Activated T-cell treated with anti-CD3 and anti-CD28 coated beads, Interleukin-2, amount 50 U/mL, for 24 hours (primary cell): ENCODE measurements around the gene LRP8.

ENCODE experiments used
- DNase-seq: peaks from one replicate; pipeline ENCODE4 v3.0.0-alpha.2; 2020
- H3K27ac Mint-ChIP-seq: 2 replicates; pipeline ENCODE4 v1.8.0; 2020; ENCODE audit warnings: mild to moderate bottlenecking, mixed read lengths
- H3K27me3 Mint-ChIP-seq: 2 replicates; pipeline ENCODE4 v1.8.0; 2020; ENCODE audit warnings: mixed read lengths
- H3K36me3 Mint-ChIP-seq: 2 replicates; pipeline ENCODE4 v1.8.0; 2020; ENCODE audit warnings: low read depth, mixed read lengths
- H3K4me1 Mint-ChIP-seq: 2 replicates; pipeline ENCODE4 v1.8.0; 2020; ENCODE audit warnings: low read depth, mixed read lengths
- H3K4me3 Mint-ChIP-seq: 2 replicates; pipeline ENCODE4 v1.8.0; 2020; ENCODE audit warnings: mild to moderate bottlenecking, moderate library complexity, mixed read lengths
- H3K9me3 Mint-ChIP-seq: 2 replicates; pipeline ENCODE4 v1.8.0; 2020; ENCODE audit warnings: mixed read lengths

LRP8 gene

DNA sequence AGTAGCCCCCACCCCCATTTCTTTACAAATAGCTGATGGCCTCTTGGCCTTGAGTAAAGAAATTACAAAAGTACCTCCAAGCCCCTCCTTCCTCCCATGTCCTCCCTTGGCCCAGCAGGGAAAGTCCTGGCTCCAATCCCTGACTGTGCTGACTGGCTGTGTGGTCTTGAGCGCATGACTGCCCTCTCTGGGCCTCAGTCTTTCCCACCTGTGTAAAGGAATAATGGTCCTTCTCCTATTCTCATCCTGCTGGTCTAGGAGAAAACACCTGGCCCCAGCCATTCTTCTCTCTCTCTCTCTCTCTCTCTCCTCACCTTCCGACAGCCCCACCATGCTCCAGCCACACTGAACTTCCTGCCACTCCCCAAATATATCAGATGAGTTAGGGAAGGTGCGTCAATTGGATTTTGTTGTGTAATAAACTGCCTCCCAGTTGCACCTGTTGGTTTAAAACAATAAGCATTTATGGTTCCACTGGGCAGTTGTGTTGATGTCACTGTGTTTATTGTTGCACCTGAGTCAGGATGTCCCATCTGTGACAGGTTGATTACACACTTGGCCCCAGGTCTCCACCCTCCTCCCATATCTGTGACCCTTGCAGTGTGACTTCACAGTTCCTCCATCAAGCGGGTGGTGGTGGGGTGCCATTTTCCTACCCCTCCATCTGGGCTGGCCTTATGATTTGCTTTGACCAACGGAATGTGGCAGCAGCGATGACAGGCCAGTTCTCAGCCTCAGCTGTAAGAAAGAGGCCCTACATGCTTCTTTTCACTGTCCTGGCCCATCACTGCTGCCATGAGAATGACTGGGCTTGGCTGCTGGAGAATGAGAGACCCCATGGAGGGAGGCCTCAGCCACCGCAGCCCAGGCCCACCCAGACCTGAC is 22.3 kb upstream of the LRP8 start:
- H3K9me3 Mint-ChIP-seq, result no peaks in the 10 kb centered on the region
- no peak overlapping the region for H3K4me3 Mint-ChIP-seq
- no peaks in the 10 kb centered on the region for H3K36me3 Mint-ChIP-seq
- H3K27me3 Mint-ChIP-seq, result no peaks in the 10 kb centered on the region
- peak; percentile 6 for DNase-seq
- H3K27ac Mint-ChIP-seq, result no peak overlapping the region
- H3K4me1 Mint-ChIP-seq, result no peaks in the 10 kb centered on the region

DNA sequence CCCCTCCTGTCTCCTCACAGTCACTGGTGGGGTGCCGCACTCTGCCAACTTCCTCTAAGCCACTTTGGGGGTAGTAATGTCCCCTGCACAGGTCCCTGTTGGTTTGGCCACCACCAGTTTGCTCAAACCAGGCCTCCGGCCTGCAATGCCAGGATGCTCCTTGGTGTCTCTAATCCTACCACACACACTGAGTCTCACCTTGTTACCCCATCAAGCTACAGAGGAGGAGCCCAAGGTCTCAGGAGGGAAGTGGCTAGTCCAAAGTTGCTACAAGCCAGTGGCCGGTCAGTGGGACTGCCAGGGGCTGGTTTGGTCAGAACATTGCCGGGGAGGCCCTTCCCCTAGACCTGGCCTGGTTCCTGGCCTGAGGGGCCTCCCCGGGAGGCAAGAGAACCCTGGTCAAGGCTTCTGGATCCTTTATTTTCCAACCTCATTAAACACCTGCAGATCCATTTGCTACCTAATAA is 21.5 kb upstream of the LRP8 start:
- peak; percentile 15 for DNase-seq
- Mint-ChIP-seq H3K9me3 (no peaks in the 10 kb centered on the region), H3K27ac (no peak overlapping the region), H3K27me3 (no peaks in the 10 kb centered on the region), H3K4me3 (no peak overlapping the region), H3K36me3 (no peaks in the 10 kb centered on the region), H3K4me1 (no peaks in the 10 kb centered on the region)

GRCh38 chr1:53348486-53349368 is 20.9 kb upstream of the LRP8 start:
- DNase-seq, result peak; percentile 16
- H3K9me3 Mint-ChIP-seq, result no peaks in the 10 kb centered on the region
- no peaks in the 10 kb centered on the region for H3K4me1 Mint-ChIP-seq
- H3K27me3 Mint-ChIP-seq, result no peaks in the 10 kb centered on the region
- no peak overlapping the region for H3K27ac Mint-ChIP-seq
- H3K4me3 Mint-ChIP-seq, result no peak overlapping the region
- no peaks in the 10 kb centered on the region for H3K36me3 Mint-ChIP-seq

DNA sequence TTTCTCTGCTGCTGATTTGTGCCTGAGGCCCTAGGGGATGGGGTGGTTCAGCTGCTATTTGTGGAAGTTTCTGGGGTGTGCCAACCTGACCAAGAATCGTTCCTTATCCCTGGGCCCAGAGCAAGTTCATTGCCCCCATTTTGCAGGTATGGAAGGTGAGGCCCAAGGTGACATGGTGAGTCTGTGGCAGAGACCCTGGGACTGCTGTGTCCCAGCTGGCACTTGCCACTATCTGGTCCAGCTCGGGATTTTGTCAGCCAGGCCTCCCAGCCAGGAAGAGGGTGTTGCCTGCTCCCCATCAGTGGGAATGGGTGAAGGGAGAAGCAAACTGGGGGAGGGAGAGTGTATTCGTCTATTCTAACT is 18.9 kb upstream of the LRP8 start:
- Mint-ChIP-seq H3K9me3 (peaks cover 5% of the 10 kb centered on the region), H3K27ac (no peak overlapping the region), H3K36me3 (peaks cover 2% of the 10 kb centered on the region), H3K4me1 (no peaks in the 10 kb centered on the region), H3K27me3 (no peaks in the 10 kb centered on the region), H3K4me3 (no peak overlapping the region)
- peak; percentile 2 for DNase-seq

- Mint-ChIP-seq H3K4me3 (no peak overlapping the region), H3K27ac (no peak overlapping the region), H3K27me3 (no peaks in the 10 kb centered on the region), H3K4me1 (peaks cover 4% of the 10 kb centered on the region), H3K36me3 (peaks cover 4% of the 10 kb centered on the region), H3K9me3 (peaks cover 11% of the 10 kb centered on the region)
- DNase-seq, result peak; percentile 15
These were observed 18.3 kb upstream of the LRP8 start for GRCh38 chr1:53345996-53346813.

DNA sequence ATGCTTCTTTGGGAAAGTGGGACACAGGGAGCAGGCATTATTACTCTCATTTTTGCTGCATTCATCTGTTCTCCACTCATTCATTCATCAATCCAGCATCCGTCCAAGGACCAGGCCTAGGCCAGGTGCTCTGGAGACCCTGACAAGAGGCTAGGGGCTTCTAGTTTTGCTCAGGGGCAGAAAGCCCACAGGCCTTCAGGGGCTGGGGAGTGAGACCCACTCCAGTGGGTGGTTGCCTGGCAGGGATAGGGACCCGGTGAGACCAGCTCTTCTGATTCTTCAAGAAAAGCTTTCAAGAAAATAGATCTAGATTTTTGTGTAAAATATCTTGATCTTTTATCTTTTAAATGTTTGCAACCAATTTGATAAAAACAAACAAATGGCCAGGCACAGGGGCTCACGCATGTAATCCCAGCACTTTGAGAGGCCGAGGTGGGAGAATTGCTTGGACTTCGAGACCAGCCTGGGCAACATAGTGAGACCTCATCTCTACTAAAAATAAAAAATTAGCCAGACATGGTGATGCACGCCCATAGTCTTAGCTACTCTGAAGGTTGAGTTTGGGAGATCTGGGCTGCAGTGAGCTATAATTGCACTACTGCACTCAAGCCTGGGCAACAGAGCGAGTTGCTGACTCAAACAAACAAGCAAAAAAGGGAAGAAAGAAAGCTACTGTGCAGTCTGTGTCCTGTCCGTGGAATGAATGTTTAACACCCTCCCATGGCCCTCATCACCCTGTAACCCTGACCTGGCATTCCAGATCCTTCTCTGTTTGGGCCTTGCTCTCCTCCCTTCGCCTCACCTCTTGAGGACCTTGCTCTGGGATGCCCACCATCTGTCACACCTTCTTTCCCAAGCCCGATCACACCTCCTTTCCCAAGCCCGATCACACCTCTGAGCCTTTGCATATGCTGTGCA is 17.3 kb upstream of the LRP8 start:
- peak; percentile 8 for DNase-seq
- H3K4me3 Mint-ChIP-seq, result no peak overlapping the region
- peaks cover 12% of the 10 kb centered on the region for H3K4me1 Mint-ChIP-seq
- no peaks in the 10 kb centered on the region for H3K27me3 Mint-ChIP-seq
- H3K9me3 Mint-ChIP-seq, result peaks cover 14% of the 10 kb centered on the region
- no peak overlapping the region for H3K27ac Mint-ChIP-seq
- H3K36me3 Mint-ChIP-seq, result peaks cover 4% of the 10 kb centered on the region

- Mint-ChIP-seq H3K4me3 (no peak overlapping the region), H3K27ac (no peak overlapping the region), H3K36me3 (peaks cover 4% of the 10 kb centered on the region), H3K4me1 (peaks cover 14% of the 10 kb centered on the region), H3K27me3 (no peaks in the 10 kb centered on the region), H3K9me3 (peaks cover 14% of the 10 kb centered on the region)
- peak; percentile 9 for DNase-seq
These were observed 16.2 kb upstream of the LRP8 start for GRCh38 chr1:53343831-53344668.

DNA sequence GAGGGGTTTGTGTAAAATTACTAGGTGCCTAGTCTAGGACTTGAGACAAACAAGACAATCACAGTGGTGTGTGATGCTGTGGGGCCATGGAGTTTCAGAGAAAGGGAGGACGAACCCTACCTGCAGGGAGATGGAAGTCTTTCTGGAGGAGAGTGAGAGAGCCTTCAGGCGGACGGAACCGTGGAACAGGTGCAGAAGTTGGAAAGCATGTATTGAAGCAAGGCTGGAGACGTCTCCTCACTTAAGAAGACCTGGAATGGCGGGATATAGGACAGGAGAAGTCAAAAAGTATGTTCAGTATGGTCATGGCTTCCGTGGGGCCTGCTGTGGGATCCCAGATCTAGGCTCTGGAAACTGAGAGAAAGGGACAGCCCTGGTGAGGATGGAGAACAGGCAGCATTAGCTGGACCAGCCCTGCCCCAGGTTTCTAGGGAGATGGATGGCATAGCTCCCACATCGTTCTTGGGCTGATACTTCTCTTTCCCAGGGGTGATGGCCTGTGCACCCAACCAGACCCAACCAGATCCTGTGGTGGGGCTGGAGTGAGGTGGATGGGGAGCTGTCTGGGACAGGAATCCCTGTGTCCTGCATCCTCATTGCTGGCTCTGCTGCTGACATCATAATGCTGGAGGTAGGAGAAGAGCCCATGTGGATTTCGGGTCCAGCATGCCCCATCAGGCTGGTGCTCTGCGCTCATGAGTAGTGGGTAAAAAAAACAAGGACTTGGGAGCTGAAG is 15.0 kb upstream of the LRP8 start:
- H3K4me3 Mint-ChIP-seq, result no peak overlapping the region
- H3K27ac Mint-ChIP-seq, result no peak overlapping the region
- DNase-seq, result peak; percentile 18
- H3K36me3 Mint-ChIP-seq, result peaks cover 4% of the 10 kb centered on the region
- no peaks in the 10 kb centered on the region for H3K27me3 Mint-ChIP-seq
- peaks cover 14% of the 10 kb centered on the region for H3K4me1 Mint-ChIP-seq
- peaks cover 14% of the 10 kb centered on the region for H3K9me3 Mint-ChIP-seq

GRCh38 chr1:53341961-53342707 is 14.3 kb upstream of the LRP8 start:
- Mint-ChIP-seq H3K36me3 (peaks cover 4% of the 10 kb centered on the region), H3K4me1 (peaks cover 14% of the 10 kb centered on the region), H3K9me3 (peaks cover 14% of the 10 kb centered on the region), H3K27ac (no peak overlapping the region), H3K4me3 (no peak overlapping the region), H3K27me3 (no peaks in the 10 kb centered on the region)
- peak; percentile 23 for DNase-seq

GRCh38 chr1:53341521-53341895 is 13.6 kb upstream of the LRP8 start:
- peaks cover 4% of the 10 kb centered on the region for H3K36me3 Mint-ChIP-seq
- peak; percentile 20 for DNase-seq
- peaks cover 14% of the 10 kb centered on the region for H3K9me3 Mint-ChIP-seq
- peaks cover 14% of the 10 kb centered on the region for H3K4me1 Mint-ChIP-seq
- H3K27ac Mint-ChIP-seq, result no peak overlapping the region
- no peak overlapping the region for H3K4me3 Mint-ChIP-seq
- no peaks in the 10 kb centered on the region for H3K27me3 Mint-ChIP-seq

DNA sequence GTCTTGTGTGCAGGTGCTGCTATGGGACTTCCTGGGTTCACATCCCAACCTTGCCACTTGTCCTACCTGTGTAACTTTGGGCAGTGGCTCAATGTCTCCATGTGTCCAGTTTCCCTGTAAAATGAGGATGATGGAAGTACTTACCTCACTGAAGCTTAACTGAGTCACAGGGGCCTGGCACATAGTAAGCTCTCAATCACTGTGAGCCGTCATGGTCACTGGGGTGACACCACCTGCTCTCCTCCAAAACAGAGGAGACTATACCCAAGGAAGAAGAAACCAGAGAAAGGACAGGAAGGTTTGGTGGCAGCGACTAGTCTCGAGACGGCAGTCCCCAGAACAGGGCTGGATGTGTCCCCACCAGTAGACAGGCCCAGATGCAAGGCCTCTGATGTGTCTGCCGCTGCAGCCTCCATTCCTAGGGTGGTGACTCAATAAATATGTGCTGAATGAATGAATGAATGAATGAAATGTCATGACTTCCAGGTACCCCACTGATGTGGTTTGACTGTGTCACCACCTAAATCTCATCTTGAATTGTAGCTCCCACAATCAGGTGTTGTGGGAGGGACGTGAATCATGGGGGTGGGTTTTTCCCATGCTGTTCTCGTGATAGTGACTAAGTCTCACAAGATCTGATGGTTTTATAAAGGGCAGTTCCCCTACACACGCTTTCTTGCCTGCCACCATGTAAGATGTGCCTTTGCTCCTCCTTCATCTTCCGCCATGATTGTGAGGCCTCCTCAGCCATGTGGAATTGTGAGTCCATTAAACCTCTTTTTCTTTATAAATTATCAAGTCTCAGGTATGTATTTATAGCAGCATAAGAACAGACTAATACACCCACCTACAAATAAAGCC is 13.0 kb upstream of the LRP8 start:
- peak overlapping the region; percentile 2 for H3K27ac Mint-ChIP-seq
- DNase-seq, result peak; percentile 47
- no peaks in the 10 kb centered on the region for H3K27me3 Mint-ChIP-seq
- peaks cover 14% of the 10 kb centered on the region for H3K9me3 Mint-ChIP-seq
- H3K36me3 Mint-ChIP-seq, result peaks cover 4% of the 10 kb centered on the region
- no peak overlapping the region for H3K4me3 Mint-ChIP-seq
- peaks cover 14% of the 10 kb centered on the region for H3K4me1 Mint-ChIP-seq
